K562 (cell line): ENCODE measurements around the gene PLA2G4D. TPM values are rescaled to one million over a fixed set of nuclear protein-coding genes. Genes with fewer than 3 reads are reported as not detected.

Experiments
- ATAC-seq: fragments of 200-7000 bp; cut with Tn5 transposase; 3 replicates; pipeline ENCODE4 v1.9.1; 2020; ENCODE audit warnings: moderate library complexity
- BruUV-seq: library from RNA; stranded (reverse); fragments of 400-500 nt; replicated peaks from 2 replicates; lab custom pipeline; 2021; lab: Mats Ljungman, UMichigan
- CTCF ChIA-PET: fragments of 300-600 bp; formaldehyde crosslinking; extraction: SDS; loops from one replicate; lab custom pipeline; 2021; ENCODE audit warnings: low intra/inter-chr PET ratio; lab: Yijun Ruan, JAX
- POLR2A ChIA-PET: fragments of 300-600, 350-650 bp; sonication (Branson Sonifier 250); formaldehyde crosslinking; extraction: SDS; loops from one replicate; lab custom pipeline; 2021; ENCODE audit warnings: antibody characterized with exemption, inconsistent platforms; lab: Yijun Ruan, JAX
- DNase-seq, 4 experiments: peaks; one replicate each; pipeline versions ENCODE4 v3.0.0 to v3.0.0-alpha.2; 2011 to 2018; ENCODE audit warnings: low spot score in 3 of 4, mixed read lengths in 3 of 4; ENCODE audit errors: extremely low read depth in 1 of 4
- FAIRE-seq: peaks from 2 replicates; lab custom pipeline; 2011; peaks lifted over from hg19 to GRCh38; lab: Jason Lieb, UNC
- H2AFZ ChIP-seq: 2 replicates; pipeline ENCODE4 v1.6.0; 2011; ENCODE audit warnings: low read depth, low read length, control low read depth, inconsistent platforms
- H3K27ac ChIP-seq: fragments of 200-600 bp; 3 replicates; pipeline ENCODE4 v1.8.0; 2011; ENCODE audit warnings: low read depth, mild to moderate bottlenecking, control low read depth, inconsistent platforms, low read length, moderate library complexity, mixed read lengths; ENCODE audit errors: extremely low read depth
- H3K27me3 ChIP-seq, 2 experiments: fragments of 300-600 bp in 1 of 2; 2 replicates in 1 of 2; 3 replicates in 1 of 2; pipeline versions ENCODE4 v1.6.0 to v1.8.0; 2011; ENCODE audit warnings: inconsistent platforms in 2 of 2, low read length in 2 of 2, mild to moderate bottlenecking in 1 of 2, mixed read lengths in 1 of 2, moderate library complexity in 1 of 2; ENCODE audit not compliant: control insufficient read depth in 2 of 2, insufficient read depth in 2 of 2
- H3K36me3 ChIP-seq: fragments of 300-600 bp; 3 replicates; pipeline ENCODE4 v1.8.0; 2011; ENCODE audit warnings: mild to moderate bottlenecking, low read length, inconsistent platforms; ENCODE audit not compliant: control insufficient read depth, insufficient read depth
- H3K4me1 ChIP-seq, 2 experiments: fragments of 200-600 bp in 1 of 2; replicated peaks in 1 of 2; 2 replicates in 1 of 2; 3 replicates in 1 of 2; pipeline versions ENCODE4 v1.5.1 to v1.8.0; 2011; ENCODE audit warnings: inconsistent platforms in 2 of 2, low read length in 2 of 2, mild to moderate bottlenecking in 1 of 2, mixed read lengths in 1 of 2, moderate library complexity in 1 of 2; ENCODE audit not compliant: control insufficient read depth in 2 of 2, insufficient read depth in 2 of 2
- H3K4me2 ChIP-seq: 2 replicates; pipeline ENCODE4 v1.6.1; 2011; ENCODE audit warnings: low read length, control low read depth, inconsistent platforms, mixed read lengths; ENCODE audit not compliant: insufficient read depth
- H3K4me3 ChIP-seq: fragments of 200-600 bp; sonication (generic), shearing (Covaris generic); 2 replicates; pipeline ENCODE4 v1.5.1; 2016; ENCODE audit warnings: control low read depth, inconsistent platforms
- H3K79me2 ChIP-seq: fragments of 200-600 bp; 3 replicates; pipeline ENCODE4 v1.8.0; 2011; ENCODE audit warnings: low read length, inconsistent platforms; ENCODE audit not compliant: control insufficient read depth, insufficient read depth
- H3K9ac ChIP-seq, 2 experiments: 2 replicates each; pipeline versions ENCODE4 v1.6.0 to v1.6.1; 2011; ENCODE audit warnings: low read depth in 2 of 2, low read length in 2 of 2, control low read depth in 1 of 2, inconsistent platforms in 1 of 2, mild to moderate bottlenecking in 1 of 2, mixed read lengths in 1 of 2; ENCODE audit not compliant: insufficient read depth in 1 of 2
- H3K9me1 ChIP-seq: one replicate; pipeline ENCODE4 v1.6.0; 2011; ENCODE audit warnings: inconsistent platforms, mild to moderate bottlenecking, low read length, moderate library complexity; ENCODE audit not compliant: control insufficient read depth, insufficient read depth
- H3K9me3 ChIP-seq: replicated peaks from 2 replicates; pipeline ENCODE4 v1.5.1; 2011; ENCODE audit warnings: low read depth, low read length, inconsistent platforms; ENCODE audit not compliant: control insufficient read depth, insufficient read depth
- H4K20me1 ChIP-seq: replicated peaks from 2 replicates; pipeline ENCODE4 v1.6.1; 2011; ENCODE audit warnings: low read length, inconsistent platforms, mixed read lengths; ENCODE audit not compliant: control insufficient read depth, insufficient read depth
- CEBPB ChIP-seq: fragments of 450-650 bp; IDR thresholded peaks from 2 replicates; pipeline ENCODE4 v1.6.1; 2016; ENCODE audit warnings: missing genetic modification characterization, missing compliant biosample characterization
- GATAD2B ChIP-seq: fragments of 450-650 bp; IDR thresholded peaks from 2 replicates; pipeline ENCODE4 v1.6.1; 2017; ENCODE audit warnings: mild to moderate bottlenecking, borderline replicate concordance
- RBM25 ChIP-seq: fragments of 200-400 bp; formaldehyde crosslinking; IDR thresholded peaks from 2 replicates; pipeline ENCODE4 v1.6.1; 2018; ENCODE audit warnings: low read length, low read depth, moderate library complexity; ENCODE audit not compliant: severe bottlenecking
- WGBS: fragments of 100-300 bp; shearing (Covaris generic); methylation state at CpG from one replicate; pipeline ENCODE4 v1.1.6; 2016; ENCODE audit warnings: low coverage, mixed read lengths; ENCODE audit not compliant: insufficient coverage; ENCODE audit errors: missing lambda C conversion rate; 5-methylcytosine and 5-hydroxymethylcytosine counted together
- in situ Hi-C: fragments of 300-500 bp; cut with MboI; formaldehyde crosslinking; loops from 4 replicates; pipeline ENCODE4 v1.15.0; 2018; ENCODE audit warnings: inconsistent platforms, mixed read lengths
- intact Hi-C: fragments of 100-400 bp; cut with micrococcal nuclease; formaldehyde crosslinking; loops from 2 replicates; pipeline ENCODE4 v1.14.2; 2022
- polyA plus RNA-seq, 8 experiments: library from polyadenylated mRNA; depleted of rRNA in 4 of 8; stranded (reverse) in 5 of 8; unstranded in 3 of 8; fragments of >200 nt; fragmentation: Nextera tagmentation in 2 of 8; fragmentation: Illumina TruSeq in 1 of 8; extraction: Ambion mirVana in 2 of 8; extraction: Trizol in 1 of 8; gene quantifications; 2 replicates each; pipeline versions ENCODE4 v1.2.1 to v1.2.3, GENCODE V29; 2011 to 2014; ENCODE audit warnings: inconsistent platforms in 1 of 8, missing spikeins in 1 of 8
- total RNA-seq, 7 experiments: library from RNA; depleted of rRNA in 6 of 7; stranded (reverse); fragments of >200 nt in 6 of 7; fragmentation: Illumina TruSeq in 2 of 7; extraction: Trizol in 2 of 7; gene quantifications; 2 replicates each; pipeline versions ENCODE4 v1.2.1 to v1.2.3, GENCODE V29; 2011 to 2021; ENCODE audit warnings: low replicate concordance in 1 of 7
- TF ChIP-seq, protein P1 (sequence below): IDR thresholded peaks from 2 replicates; pipeline ENCODE4 v1.6.1; 2011; ENCODE audit warnings: borderline replicate concordance, low read depth, mild to moderate bottlenecking, moderate library complexity, low read length; ENCODE audit not compliant: insufficient read depth, poor library complexity, severe bottlenecking
- TF ChIP-seq, protein P2 (sequence below): fragments of 450-650 bp; IDR thresholded peaks from 2 replicates; pipeline ENCODE4 v1.6.1; 2014; ENCODE audit warnings: low read depth, mild to moderate bottlenecking, moderate library complexity, borderline replicate concordance

Gene PLA2G4D
- total and polyA plus RNA-seq, 9 of the 15 experiments (the other 6 are each of a cell fraction or from before 2014, with no cell fraction given) = 0.04 TPM; not detected in 8

DNA sequence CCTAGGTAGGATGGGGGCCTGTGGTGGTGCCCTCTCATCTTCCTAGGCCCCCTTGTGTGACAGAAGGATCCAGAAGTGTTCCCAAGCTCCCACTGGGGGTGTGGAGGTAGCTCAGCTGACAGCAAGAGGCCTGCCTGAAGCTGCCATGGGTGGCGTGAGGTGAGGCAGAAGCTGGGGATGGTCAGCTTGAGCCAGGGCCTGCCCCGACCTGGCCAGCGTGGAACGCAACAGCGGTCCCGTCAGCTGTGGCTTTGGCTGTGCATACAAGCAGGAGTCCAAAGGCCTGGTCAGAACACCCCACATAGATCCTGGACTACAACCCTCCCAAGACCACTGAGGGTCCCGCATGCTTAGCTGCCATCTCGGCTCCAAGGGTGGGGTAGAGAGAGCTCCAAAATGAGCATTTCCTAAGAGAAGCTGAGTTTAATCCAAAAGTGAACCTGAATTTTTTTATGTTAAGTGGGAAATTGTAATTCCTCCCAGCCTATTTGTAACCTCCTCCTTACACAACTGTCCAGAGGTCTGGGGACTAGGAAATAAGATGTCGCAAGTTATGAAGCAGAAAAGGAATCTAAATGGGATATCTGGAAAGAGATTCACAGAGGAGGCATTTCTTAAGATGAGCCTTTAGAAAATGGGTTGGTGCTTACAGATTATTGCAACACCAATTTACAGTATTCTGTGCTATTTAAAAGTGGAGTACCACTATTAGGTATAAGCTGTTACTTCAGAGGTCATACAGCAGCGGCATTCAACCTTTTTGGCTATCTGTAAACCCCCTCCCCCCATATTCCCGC, 9.9 kb upstream of the PLA2G4D start:
- BruUV-seq = no TSS peak
- Histone ChIP-seq H3K4me2 (no peak overlapping the region), H3K9me3 (no peaks in the 10 kb centered on the region), H3K27me3 (peaks cover 24 to 44% of the 10 kb centered on the region in 2 experiments), H3K27ac (no peak overlapping the region), H2AFZ (no peak overlapping the region), H3K4me3 (no peak overlapping the region), H3K9ac (peak overlapping the region in 1 of 2 experiments; percentile 58; a peak in 1 of 4 replicates), H3K4me1 (no peaks in the 10 kb centered on the region; a peak in 1 of 5 replicates), H4K20me1 (no peaks in the 10 kb centered on the region), H3K79me2 (no peaks in the 10 kb centered on the region), H3K36me3 (no peaks in the 10 kb centered on the region), H3K9me1 (no peaks in the 10 kb centered on the region)
- CTCF ChIA-PET = no interaction called here
- in situ Hi-C loops = no loop called here
- POLR2A ChIA-PET = interaction anchor here (0.7 kb wide), 1 partner anchor 15 kb away, joined by 3 read pairs; no protein-coding TSS in a partner anchor
- ATAC-seq (no peak), FAIRE-seq (no peak), DNase-seq (no peak)
- intact Hi-C loops = no loop called here
- 4% methylated on average over 11 of the region's 11 CpGs for whole genome bisulfite sequencing
- TF ChIP-seq, protein P1, sequence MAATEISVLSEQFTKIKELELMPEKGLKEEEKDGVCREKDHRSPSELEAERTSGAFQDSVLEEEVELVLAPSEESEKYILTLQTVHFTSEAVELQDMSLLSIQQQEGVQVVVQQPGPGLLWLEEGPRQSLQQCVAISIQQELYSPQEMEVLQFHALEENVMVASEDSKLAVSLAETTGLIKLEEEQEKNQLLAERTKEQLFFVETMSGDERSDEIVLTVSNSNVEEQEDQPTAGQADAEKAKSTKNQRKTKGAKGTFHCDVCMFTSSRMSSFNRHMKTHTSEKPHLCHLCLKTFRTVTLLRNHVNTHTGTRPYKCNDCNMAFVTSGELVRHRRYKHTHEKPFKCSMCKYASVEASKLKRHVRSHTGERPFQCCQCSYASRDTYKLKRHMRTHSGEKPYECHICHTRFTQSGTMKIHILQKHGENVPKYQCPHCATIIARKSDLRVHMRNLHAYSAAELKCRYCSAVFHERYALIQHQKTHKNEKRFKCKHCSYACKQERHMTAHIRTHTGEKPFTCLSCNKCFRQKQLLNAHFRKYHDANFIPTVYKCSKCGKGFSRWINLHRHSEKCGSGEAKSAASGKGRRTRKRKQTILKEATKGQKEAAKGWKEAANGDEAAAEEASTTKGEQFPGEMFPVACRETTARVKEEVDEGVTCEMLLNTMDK = no peak
- TF ChIP-seq, protein P2, sequence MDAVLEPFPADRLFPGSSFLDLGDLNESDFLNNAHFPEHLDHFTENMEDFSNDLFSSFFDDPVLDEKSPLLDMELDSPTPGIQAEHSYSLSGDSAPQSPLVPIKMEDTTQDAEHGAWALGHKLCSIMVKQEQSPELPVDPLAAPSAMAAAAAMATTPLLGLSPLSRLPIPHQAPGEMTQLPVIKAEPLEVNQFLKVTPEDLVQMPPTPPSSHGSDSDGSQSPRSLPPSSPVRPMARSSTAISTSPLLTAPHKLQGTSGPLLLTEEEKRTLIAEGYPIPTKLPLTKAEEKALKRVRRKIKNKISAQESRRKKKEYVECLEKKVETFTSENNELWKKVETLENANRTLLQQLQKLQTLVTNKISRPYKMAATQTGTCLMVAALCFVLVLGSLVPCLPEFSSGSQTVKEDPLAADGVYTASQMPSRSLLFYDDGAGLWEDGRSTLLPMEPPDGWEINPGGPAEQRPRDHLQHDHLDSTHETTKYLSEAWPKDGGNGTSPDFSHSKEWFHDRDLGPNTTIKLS = no peak
- TF ChIP-seq RBM25 = no peak
- 0 out of 2 replicates have a peak, but pooled peaks have one; percentile 27 for TF ChIP-seq CEBPB (tag)
- TF ChIP-seq GATAD2B = no peak
